HepG2 (cell line): ENCODE data around the gene RPP25L. TPM values are rescaled to one million over a fixed set of nuclear protein-coding genes. Genes with fewer than 3 reads are reported as not detected.

Experiments
- ARNTL ChIP-seq: sonication (generic); formaldehyde crosslinking; IDR thresholded peaks from 2 replicates; pipeline ENCODE4 v1.4.0; 2020; ENCODE audit warnings: mild to moderate bottlenecking, missing genetic modification reagents
- GABPA ChIP-seq, 2 experiments: IDR thresholded peaks; 2 replicates each; pipeline ENCODE4 v1.6.1; 2011 to 2016; ENCODE audit warnings: low read depth in 2 of 2, low read length in 1 of 2, missing biosample characterization in 1 of 2, missing genetic modification characterization in 1 of 2
- ISL2 ChIP-seq: sonication (generic); formaldehyde crosslinking; IDR thresholded peaks from 2 replicates; pipeline ENCODE4 v1.5.0; 2020; ENCODE audit warnings: missing genetic modification reagents
- KAT8 ChIP-seq: IDR thresholded peaks from 2 replicates; pipeline ENCODE4 v1.6.1; 2016; ENCODE audit warnings: missing genetic modification reagents, missing compliant biosample characterization
- MED8 ChIP-seq: sonication (generic); formaldehyde crosslinking; IDR thresholded peaks from 2 replicates; pipeline ENCODE4 v1.8.1; 2023; ENCODE audit warnings: mild to moderate bottlenecking, missing genetic modification reagents; ENCODE audit not compliant: insufficient replicate concordance
- MTF2 ChIP-seq: sonication (generic); formaldehyde crosslinking; IDR thresholded peaks from 2 replicates; pipeline ENCODE4 v1.5.0; 2020; ENCODE audit warnings: missing genetic modification reagents, borderline replicate concordance
- NKX3-1 ChIP-seq: sonication (generic); formaldehyde crosslinking; IDR thresholded peaks from 2 replicates; pipeline ENCODE4 v1.5.0; 2020; ENCODE audit warnings: missing genetic modification reagents
- TOPORS ChIP-seq: sonication (generic); formaldehyde crosslinking; IDR thresholded peaks from 2 replicates; pipeline ENCODE4 v1.8.0; 2023; ENCODE audit warnings: mild to moderate bottlenecking, missing genetic modification reagents
- ZBTB1 ChIP-seq: sonication (generic); formaldehyde crosslinking; IDR thresholded peaks from 2 replicates; pipeline ENCODE4 v1.4.0; 2020; ENCODE audit warnings: missing genetic modification reagents, borderline replicate concordance
- ZKSCAN8 ChIP-seq: IDR thresholded peaks from 2 replicates; pipeline ENCODE4 v1.6.1; 2016; ENCODE audit warnings: borderline replicate concordance, missing genetic modification reagents, missing compliant biosample characterization
- ZNF331 ChIP-seq: sonication (generic); formaldehyde crosslinking; IDR thresholded peaks from 2 replicates; pipeline ENCODE4 v1.4.0; 2020; ENCODE audit warnings: missing genetic modification reagents
- ZNF484 ChIP-seq: sonication (generic); formaldehyde crosslinking; IDR thresholded peaks from 2 replicates; pipeline ENCODE4 v1.5.1; 2020; ENCODE audit warnings: mild to moderate bottlenecking, low read depth, missing genetic modification reagents, borderline replicate concordance
- polyA plus RNA-seq, 8 experiments: library from polyadenylated mRNA; depleted of rRNA in 3 of 8; stranded (reverse) in 7 of 8; unstranded in 1 of 8; fragments of >200 nt; fragmentation: Illumina TruSeq in 4 of 8; extraction: Trizol in 4 of 8; gene quantifications; 2 replicates each; pipeline versions ENCODE4 v1.2.1 to v1.2.3, GENCODE V29; 2011 to 2016; ENCODE audit warnings: low read depth in 4 of 8, missing spikeins in 1 of 8, mixed read lengths in 1 of 8; ENCODE audit not compliant: insufficient read depth in 1 of 8
- total RNA-seq, 5 experiments: library from RNA; depleted of rRNA; stranded (reverse); fragments of >200 nt; fragmentation: Illumina TruSeq; extraction: Trizol; gene quantifications; 2 replicates each; pipeline ENCODE4 v1.2.3, GENCODE V29; 2016; ENCODE audit warnings: low read depth in 1 of 5
- TF ChIP-seq, protein P1 (sequence below): sonication (generic); formaldehyde crosslinking; IDR thresholded peaks from 2 replicates; pipeline ENCODE4 v1.5.0; 2020; ENCODE audit warnings: mild to moderate bottlenecking, missing genetic modification reagents
- TF ChIP-seq, protein P2 (sequence below): sonication (generic); formaldehyde crosslinking; IDR thresholded peaks from 2 replicates; pipeline ENCODE4 v1.5.0; 2020; ENCODE audit warnings: missing genetic modification reagents
- TF ChIP-seq, protein P3 (sequence below): sonication (generic); formaldehyde crosslinking; IDR thresholded peaks from 2 replicates; pipeline ENCODE4 v1.5.0; 2020; ENCODE audit warnings: mild to moderate bottlenecking, missing genetic modification reagents
- TF ChIP-seq, protein P4 (sequence below): sonication (generic); formaldehyde crosslinking; conservative IDR thresholded peaks from 2 replicates; pipeline ENCODE4 v1.8.0; 2022; ENCODE audit warnings: low read depth, missing genetic modification reagents
- TF ChIP-seq, protein P5 (sequence below): sonication (generic); formaldehyde crosslinking; IDR thresholded peaks from 2 replicates; pipeline ENCODE4 v1.4.0; 2020; ENCODE audit warnings: low read depth, mild to moderate bottlenecking, missing genetic modification reagents
- TF ChIP-seq, protein P6 (sequence below): sonication (generic); formaldehyde crosslinking; IDR thresholded peaks from 2 replicates; pipeline ENCODE4 v1.5.0; 2020; ENCODE audit warnings: mild to moderate bottlenecking, missing genetic modification reagents, moderate library complexity

RPP25L gene
- total and polyA plus RNA-seq, 2 of the 13 experiments (the other 11 are each of a cell fraction or from before 2014, with no cell fraction given): 24.5 to 27.3 TPM

DNA sequence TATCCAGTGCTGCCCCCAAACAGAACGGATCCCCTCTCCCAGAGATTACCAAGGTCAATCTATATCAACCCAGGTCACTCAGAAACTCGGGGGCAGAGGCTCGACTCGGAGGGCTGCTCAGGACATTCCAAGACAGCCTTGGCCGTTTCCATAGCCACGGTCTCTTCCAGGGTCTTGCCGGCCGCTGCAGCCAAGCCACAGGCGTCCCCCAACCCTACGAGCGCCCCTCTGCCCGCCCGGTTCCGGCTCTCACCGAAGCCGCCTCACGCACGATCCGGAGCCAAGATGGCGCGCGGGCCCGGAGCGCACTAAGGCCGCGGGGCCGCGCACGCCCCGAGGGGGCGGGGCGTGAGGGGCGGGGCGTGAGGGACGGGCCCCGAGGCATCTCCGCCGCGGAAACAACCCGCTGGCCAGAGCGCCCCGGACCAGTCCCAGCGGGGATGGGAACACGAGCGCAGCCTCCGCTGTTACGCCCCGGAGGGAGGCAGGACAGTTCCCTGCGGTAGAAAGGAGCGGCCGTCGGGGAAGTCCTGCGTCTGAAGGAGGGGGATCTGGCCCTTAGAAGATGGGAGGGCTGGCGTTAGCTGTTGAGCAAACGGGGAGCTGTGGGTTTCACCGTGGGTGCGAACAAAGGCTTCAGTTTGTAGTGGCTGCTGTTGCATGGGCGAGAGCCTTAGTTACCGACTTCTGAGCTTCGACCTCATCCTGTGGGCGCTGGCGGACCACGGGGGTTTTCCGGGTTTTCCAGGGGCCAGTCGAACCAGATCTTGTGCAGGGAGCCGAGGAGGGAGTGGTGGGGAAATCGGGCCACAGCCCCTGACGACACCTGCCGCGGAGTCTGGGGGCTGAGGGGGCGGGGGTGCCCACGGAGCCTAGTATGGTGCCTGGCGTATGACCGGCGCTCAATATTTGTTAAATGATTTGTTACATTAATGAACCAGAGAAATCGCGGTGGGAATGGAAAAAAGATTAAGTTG lies at the start of gene RPP25L (continued):
- TF ChIP-seq, protein P1, sequence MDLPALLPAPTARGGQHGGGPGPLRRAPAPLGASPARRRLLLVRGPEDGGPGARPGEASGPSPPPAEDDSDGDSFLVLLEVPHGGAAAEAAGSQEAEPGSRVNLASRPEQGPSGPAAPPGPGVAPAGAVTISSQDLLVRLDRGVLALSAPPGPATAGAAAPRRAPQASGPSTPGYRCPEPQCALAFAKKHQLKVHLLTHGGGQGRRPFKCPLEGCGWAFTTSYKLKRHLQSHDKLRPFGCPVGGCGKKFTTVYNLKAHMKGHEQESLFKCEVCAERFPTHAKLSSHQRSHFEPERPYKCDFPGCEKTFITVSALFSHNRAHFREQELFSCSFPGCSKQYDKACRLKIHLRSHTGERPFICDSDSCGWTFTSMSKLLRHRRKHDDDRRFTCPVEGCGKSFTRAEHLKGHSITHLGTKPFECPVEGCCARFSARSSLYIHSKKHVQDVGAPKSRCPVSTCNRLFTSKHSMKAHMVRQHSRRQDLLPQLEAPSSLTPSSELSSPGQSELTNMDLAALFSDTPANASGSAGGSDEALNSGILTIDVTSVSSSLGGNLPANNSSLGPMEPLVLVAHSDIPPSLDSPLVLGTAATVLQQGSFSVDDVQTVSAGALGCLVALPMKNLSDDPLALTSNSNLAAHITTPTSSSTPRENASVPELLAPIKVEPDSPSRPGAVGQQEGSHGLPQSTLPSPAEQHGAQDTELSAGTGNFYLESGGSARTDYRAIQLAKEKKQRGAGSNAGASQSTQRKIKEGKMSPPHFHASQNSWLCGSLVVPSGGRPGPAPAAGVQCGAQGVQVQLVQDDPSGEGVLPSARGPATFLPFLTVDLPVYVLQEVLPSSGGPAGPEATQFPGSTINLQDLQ (CRISPR knock-in tag): no peak; the same call in 1 of the 2 replicates
- no peak for TF ChIP-seq ZNF484 (CRISPR knock-in tag)
- TF ChIP-seq ZNF331 (CRISPR knock-in tag): peak; percentile 57
- TF ChIP-seq, protein P2, sequence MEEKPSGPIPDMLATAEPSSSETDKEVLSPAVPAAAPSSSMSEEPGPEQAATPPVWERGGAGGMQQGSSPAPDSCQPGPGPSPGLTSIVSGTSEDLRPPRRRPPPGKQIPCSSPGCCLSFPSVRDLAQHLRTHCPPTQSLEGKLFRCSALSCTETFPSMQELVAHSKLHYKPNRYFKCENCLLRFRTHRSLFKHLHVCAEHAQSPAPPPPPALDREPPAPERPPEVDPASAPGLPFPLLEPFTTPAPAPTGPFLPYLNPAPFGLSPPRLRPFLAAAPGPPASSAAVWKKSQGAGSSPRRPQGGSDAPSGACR (CRISPR knock-in tag): no peak
- TF ChIP-seq, protein P3, sequence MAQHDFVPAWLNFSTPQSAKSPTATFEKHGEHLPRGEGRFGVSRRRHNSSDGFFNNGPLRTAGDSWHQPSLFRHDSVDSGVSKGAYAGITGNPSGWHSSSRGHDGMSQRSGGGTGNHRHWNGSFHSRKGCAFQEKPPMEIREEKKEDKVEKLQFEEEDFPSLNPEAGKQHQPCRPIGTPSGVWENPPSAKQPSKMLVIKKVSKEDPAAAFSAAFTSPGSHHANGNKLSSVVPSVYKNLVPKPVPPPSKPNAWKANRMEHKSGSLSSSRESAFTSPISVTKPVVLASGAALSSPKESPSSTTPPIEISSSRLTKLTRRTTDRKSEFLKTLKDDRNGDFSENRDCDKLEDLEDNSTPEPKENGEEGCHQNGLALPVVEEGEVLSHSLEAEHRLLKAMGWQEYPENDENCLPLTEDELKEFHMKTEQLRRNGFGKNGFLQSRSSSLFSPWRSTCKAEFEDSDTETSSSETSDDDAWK (CRISPR knock-in tag): no peak
- no peak for TF ChIP-seq TOPORS (CRISPR knock-in tag)
- TF ChIP-seq MED8 (CRISPR knock-in tag): no peak
- TF ChIP-seq KAT8 (CRISPR knock-in tag): peak; percentile 54; the same call in 1 of the 2 replicates
- TF ChIP-seq ARNTL: no peak
- TF ChIP-seq ZBTB1: no peak
- no peak for TF ChIP-seq NKX3-1 (CRISPR knock-in tag)
- TF ChIP-seq, protein P4, sequence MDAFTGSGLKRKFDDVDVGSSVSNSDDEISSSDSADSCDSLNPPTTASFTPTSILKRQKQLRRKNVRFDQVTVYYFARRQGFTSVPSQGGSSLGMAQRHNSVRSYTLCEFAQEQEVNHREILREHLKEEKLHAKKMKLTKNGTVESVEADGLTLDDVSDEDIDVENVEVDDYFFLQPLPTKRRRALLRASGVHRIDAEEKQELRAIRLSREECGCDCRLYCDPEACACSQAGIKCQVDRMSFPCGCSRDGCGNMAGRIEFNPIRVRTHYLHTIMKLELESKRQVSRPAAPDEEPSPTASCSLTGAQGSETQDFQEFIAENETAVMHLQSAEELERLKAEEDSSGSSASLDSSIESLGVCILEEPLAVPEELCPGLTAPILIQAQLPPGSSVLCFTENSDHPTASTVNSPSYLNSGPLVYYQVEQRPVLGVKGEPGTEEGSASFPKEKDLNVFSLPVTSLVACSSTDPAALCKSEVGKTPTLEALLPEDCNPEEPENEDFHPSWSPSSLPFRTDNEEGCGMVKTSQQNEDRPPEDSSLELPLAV (CRISPR knock-in tag): no peak
- TF ChIP-seq MTF2: no peak
- peak; percentile 55; the same call in 1 of the 2 replicates for TF ChIP-seq ISL2 (CRISPR knock-in tag)
- TF ChIP-seq, protein P5, sequence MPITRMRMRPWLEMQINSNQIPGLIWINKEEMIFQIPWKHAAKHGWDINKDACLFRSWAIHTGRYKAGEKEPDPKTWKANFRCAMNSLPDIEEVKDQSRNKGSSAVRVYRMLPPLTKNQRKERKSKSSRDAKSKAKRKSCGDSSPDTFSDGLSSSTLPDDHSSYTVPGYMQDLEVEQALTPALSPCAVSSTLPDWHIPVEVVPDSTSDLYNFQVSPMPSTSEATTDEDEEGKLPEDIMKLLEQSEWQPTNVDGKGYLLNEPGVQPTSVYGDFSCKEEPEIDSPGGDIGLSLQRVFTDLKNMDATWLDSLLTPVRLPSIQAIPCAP (CRISPR knock-in tag): no peak
- TF ChIP-seq, protein P6, sequence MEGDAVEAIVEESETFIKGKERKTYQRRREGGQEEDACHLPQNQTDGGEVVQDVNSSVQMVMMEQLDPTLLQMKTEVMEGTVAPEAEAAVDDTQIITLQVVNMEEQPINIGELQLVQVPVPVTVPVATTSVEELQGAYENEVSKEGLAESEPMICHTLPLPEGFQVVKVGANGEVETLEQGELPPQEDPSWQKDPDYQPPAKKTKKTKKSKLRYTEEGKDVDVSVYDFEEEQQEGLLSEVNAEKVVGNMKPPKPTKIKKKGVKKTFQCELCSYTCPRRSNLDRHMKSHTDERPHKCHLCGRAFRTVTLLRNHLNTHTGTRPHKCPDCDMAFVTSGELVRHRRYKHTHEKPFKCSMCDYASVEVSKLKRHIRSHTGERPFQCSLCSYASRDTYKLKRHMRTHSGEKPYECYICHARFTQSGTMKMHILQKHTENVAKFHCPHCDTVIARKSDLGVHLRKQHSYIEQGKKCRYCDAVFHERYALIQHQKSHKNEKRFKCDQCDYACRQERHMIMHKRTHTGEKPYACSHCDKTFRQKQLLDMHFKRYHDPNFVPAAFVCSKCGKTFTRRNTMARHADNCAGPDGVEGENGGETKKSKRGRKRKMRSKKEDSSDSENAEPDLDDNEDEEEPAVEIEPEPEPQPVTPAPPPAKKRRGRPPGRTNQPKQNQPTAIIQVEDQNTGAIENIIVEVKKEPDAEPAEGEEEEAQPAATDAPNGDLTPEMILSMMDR: peak; percentile 25; the same call in 1 of the 2 replicates
- TF ChIP-seq GABPA (IDR thresholded peaks at IDR 0.05; ENCODE audit: low read depth, low read length): no peak
- no peak for TF ChIP-seq GABPA (CRISPR knock-in tag; IDR thresholded peaks at IDR 0.05; ENCODE audit: low read depth)
- no peak; the same call in 1 of the 2 replicates for TF ChIP-seq ZKSCAN8 (CRISPR knock-in tag)
